SK-N-MC (cell line): ENCODE measurements around the gene BAMBI.

Experiments
- EZH2 ChIP-seq: fragments of 200-600 bp; sonication (generic); IDR thresholded peaks from one replicate; pipeline ENCODE4 v1.6.1; 2017; ENCODE audit warnings: antibody characterized with exemption
- FOXP2 ChIP-seq: optimal IDR thresholded peaks from 2 replicates; pipeline ENCODE3; 2011; ENCODE audit warnings: mild to moderate bottlenecking, moderate library complexity; ENCODE audit not compliant: insufficient read depth; ENCODE audit errors: extremely low read length, control extremely low read depth
- POLR2AphosphoS5 ChIP-seq: IDR thresholded peaks from 2 replicates; pipeline ENCODE4 v1.6.1; 2012; ENCODE audit warnings: mild to moderate bottlenecking, low read depth, low read length, borderline replicate concordance

DNA sequence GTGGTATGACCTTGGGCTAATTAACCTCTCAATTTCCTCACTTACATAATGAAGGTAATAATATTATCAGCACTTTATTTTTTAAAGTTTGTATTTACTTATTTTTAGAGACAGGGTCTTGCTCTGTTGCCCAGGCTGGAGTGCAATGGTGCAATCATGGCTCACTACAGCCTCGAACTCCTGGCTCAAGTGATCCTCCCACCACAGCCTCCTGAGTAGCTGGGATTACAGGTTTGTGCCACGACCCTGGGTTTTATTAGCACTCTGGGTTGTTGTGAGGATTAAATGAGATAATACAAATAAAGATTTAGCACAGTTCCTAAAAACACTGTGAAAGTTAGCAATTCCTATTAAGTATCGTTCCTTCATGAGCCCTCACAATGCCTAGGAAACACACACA is 14.7 kb downstream of the BAMBI start:
- TF ChIP-seq EZH2: no peak
- TF ChIP-seq POLR2AphosphoS5: no peak
- TF ChIP-seq FOXP2: no peak
